T follicular helper cell (primary cell): ENCODE data around the gene PERM1.
"Not testable (repeated sequence)": the region's sequence is repeated elsewhere in the genome, so short reads cannot be mapped to it uniquely, and the experiment has no call there.

ENCODE experiments used
- DNase-seq: peaks from one replicate; pipeline ENCODE4 v3.0.0-alpha.2; 2020; ENCODE audit warnings: low read depth
- total RNA-seq, 2 experiments: gene quantifications; one replicate each; lab custom pipeline; 2026; lab: John Stamatoyannopoulos, UW

PERM1 gene, protein sequence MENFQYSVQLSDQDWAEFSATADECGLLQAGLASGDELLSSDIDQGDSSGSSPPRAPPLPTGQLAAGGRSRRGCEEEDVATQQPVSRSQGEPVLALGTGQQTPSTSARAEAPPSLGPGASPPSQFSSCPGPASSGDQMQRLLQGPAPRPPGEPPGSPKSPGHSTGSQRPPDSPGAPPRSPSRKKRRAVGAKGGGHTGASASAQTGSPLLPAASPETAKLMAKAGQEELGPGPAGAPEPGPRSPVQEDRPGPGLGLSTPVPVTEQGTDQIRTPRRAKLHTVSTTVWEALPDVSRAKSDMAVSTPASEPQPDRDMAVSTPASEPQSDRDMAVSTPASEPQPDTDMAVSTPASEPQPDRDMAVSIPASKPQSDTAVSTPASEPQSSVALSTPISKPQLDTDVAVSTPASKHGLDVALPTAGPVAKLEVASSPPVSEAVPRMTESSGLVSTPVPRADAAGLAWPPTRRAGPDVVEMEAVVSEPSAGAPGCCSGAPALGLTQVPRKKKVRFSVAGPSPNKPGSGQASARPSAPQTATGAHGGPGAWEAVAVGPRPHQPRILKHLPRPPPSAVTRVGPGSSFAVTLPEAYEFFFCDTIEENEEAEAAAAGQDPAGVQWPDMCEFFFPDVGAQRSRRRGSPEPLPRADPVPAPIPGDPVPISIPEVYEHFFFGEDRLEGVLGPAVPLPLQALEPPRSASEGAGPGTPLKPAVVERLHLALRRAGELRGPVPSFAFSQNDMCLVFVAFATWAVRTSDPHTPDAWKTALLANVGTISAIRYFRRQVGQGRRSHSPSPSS
- 0 reads per million in 2 experiments for total RNA-seq

DNA sequence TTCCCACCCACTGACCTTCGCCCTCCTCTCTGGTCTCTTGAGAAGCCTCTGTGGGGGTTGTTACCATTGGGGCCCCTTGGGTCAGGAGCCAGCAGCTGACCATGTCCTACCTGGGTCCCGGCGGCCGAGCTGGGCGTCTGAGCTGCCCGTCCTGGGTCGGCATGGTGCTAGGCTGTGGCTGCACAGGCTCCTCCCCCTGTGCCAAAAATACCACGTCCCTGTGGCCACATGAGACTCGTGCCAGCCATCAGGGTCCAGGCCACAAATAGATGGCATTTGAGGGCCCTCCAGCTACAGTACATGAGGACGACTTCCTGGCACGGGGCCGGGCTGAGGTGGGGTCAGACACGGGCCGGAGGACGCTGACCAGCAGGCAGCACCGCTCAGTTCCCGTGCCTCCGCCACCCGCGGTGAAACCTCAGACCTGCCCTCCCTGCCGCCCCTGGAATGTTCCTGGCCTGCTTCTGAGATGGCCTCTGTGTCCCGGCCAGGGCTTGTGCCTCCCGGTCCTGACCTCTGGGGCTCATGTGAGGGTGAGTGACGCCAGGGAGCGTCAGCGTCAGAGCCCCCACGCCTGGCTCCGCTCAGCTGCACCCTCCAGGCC lies at the start of gene PERM1:
Gene PERM1 (minus strand): TSS at position 139 of the 604 bp plus-strand sequence. CDS start 1,064 bp downstream, outside the sequence.
- DNase-seq, result no peak

DNA sequence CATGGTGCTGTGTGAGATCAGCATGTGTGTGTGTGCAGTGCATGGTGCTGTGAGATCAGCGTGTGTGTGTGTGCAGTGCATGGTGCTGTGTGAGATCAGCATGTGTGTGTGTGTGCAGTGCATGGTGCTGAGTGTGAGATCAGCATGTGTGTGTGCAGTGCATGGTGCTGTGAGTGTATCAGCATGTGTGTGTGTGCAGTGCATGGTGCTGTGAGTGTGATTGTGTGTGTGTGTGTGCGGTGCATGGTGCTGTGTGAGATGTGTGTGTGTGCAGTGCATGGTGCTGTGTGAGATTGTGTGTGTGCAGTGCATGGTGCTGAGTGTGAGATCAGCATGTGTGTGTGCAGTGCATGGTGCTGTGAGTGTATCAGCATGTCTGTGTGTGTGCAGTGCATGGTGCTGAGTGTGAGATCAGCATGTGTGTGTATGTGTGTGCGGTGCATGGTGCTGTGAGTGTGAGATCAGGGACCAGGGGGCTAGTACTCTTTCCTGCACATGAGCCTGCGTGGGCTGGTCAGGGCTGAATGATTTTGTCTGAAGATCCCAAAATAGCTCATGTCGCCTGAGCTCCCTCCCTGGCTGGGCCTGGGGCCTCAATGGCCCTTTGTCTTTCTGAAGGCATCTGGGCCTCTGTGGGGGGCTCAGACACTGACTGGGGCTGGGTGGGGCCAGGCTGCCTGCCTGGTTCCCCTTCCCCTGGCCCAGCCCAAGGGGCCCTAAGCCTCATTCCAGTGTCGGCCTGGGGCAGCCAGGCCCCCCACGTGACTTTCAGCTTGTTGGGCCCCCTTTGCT lies 49.2 kb upstream of the PERM1 start:
- not testable (repeated sequence) for DNase-seq

DNA sequence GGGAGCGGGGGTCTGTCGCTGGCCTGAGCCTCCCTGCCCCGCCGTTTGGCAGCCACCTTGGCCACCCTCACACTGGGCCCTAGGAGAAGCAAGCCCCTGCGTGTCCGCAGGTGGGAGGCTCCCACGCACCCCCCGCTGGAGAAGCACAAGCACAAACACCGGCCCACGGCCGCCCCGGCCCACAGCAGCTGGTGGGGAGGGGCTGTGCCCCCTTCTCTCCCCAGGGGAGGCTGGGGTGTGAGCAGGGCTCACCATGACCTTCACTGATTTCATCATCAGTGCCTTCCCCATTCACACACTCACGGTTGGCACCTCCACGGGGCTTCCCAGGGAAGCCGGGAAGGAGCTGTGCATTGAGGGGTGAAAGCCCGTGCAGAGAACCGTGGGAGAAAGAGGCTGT lies 45.9 kb upstream of the PERM1 start:
- DNase-seq, result no peak

DNA sequence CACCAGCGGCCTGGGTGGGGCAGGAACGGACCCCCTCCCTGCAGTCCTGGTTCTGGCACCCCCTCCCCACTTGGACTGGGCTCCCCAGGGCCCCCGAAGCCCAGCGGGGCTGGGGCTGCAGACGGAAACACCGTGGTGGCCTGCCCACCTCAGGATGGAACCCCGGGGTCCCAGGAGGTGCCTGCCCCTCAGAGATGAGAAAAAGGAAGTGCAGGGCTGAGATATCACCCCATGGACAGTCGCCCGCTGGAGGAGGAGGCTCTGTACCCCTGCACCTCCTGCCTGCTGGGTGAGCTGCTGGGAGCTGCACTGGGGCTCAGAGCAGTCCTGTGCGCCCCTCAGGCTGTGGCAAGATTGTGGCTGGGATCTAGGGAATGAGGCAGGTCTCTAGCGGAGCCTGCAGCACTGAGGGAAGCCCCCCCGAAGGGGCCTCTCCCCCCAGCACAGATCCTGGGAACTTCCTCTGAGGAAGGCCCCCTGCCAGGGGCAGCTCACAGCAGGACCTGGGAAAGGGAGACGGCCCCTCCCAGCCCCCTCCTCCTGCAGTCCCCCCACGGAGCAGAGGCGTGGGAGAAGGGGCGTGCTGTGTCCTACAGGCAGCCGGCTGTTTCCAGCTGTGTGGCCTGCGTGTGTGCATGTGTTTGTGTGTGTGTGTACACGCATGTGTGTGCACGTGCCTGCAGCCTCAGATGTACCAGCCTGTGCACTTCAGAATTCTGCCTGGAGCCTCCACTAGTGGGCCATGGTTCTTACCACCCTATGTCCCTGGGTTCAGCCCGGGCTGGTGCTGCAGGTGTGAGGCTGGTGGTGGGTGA lies 44.9 kb upstream of the PERM1 start:
- DNase-seq, result no peak

DNA sequence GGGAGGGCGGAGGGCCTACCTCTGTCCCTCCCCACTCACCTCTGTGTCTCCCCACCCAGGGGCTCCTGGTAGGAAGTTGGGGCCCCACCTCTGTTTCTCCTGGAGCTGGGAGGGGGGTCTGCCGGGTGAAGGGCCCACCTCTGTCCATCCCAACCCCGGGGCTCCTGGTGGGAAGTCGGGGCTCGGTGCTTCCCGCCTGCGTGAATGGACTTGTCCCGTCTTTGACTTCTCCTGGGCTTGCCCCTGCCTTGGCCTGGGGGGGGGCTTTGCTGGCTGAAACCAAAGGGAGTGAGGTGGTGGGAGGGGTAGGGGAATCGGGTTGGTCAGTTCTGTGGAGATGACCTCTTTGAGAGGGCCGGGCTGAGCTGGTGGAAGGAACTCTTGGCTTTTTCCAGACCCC lies 43.8 kb upstream of the PERM1 start:
- DNase-seq, result no peak

DNA sequence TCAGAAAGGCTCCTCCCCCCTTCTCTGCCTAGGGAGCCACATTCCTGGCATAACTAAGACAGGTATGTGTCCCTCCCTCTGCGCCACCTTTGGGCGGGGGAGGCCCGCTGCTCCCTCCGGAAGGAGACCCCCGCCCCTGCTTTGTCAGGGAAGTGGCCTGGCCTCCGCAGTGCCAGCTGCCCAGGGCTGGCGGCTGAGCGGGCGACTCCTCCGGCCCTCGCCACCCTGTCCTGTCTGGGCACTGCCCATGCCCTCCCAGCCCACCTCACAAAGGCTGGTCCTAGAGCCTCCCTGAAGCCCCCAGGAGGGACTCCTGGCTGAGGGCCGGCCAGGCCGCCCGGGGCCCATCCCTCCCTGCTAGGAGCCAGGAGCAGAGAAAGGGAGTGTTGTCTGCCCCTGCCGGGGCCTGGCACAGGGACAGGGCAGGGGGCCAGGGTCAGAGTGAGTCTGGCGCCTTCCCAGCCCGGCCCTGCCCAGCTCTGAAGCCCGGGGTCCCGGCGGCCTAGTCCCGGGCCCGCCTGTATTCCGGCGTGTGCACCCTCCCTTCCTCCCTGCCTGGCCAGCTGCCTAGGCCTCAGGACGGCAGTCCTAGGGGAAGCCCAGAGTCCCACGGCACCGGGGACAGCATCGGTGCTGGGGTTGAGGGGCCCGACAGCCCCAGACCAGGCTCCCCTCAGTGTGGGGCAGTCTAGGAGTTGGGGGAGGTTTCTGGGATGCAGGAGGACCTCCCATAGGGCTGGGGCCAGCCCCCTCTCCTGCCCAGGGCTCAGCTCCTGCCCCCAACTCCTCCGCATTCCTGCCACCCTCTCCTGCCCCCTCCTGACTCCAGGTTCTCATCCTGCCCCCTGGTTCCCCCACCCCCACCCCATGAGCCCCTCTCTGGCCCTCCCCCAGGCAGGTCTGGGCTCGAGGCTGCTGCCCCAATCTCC lies 43.1 kb upstream of the PERM1 start:
- DNase-seq, result no peak

DNA sequence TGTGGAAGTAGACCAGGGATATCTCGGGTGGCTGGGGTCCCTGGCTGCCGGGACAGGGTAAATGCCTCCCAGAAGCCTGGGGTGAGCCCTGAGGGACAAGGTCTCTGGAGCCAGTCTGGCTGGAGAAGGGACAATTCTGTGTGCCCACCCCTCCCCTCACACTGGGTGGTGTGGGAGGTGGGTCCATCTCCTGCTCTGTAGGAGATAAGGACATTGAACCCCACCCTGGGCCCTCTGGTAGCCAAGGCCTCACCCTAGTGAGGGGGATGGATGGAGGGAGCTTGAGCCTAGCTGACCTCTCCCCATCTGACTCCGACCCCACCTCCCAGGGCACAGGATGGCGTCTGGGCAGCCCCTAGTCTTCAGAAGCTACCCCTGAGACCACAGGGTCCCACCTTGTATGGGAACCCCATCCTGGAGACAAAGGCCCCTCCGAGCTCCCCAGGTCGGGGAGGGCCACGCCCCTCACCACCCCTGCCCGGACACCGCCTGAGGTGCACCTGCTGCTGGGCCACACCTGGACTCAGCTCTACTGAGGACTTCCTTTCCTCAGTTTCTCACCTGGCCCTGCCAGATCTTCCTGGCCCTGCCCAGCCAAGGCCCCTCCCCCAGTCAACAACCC lies 42.4 kb upstream of the PERM1 start:
- no peak for DNase-seq

DNA sequence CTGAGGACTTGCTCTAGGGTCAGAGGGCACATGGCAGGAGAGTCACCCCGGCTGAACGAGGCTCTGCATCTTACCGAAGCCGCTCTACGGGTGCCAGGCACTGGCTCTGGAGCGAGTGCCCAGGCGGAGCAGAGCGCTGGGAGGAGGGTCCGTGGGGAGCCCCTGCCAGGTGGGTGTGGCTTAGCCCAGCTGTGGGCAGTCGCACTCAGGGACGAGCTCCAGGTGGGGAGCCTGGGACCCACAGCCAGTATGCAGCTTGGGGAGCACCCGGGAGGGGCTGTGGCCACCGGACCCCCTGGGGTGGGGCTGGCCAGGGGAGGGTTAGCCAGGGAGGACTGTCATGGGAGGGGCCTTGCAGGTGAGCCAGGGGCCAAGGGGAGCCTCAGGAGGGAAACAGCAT lies 41.8 kb upstream of the PERM1 start:
- DNase-seq, result no peak

DNA sequence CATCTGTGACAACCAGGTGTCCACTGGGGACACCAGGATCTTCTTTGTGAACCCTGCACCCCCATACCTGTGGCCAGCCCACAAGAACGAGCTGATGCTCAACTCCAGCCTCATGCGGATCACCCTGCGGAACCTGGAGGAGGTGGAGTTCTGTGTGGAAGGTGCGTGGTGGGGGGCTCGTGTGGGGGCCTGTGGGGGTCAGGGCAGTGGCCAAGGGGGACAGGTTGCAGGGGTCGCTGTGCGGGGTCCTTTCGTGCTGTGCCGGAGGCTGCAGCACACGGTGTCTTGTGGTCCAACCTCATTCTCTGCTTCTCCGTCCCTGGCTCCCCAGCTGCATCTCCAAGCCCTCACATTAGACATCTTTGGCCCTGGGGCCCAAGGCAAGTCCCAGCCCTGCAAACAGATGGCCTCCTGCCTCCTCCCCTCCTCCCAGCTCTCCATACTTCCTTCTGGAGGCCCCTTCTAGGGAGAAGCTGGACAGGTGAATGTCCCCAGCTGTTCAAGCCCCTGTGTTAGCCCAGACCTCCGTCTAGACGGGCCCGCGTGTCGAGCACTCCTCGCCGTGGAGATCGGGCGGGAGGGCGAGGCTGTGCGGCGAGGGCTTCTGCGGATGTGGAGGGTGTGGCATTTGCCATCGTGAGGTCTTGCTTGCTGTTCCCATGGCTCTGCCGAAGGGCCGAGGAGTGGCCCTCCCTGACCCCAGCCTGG lies 40.6 kb upstream of the PERM1 start:
- no peak for DNase-seq

DNA sequence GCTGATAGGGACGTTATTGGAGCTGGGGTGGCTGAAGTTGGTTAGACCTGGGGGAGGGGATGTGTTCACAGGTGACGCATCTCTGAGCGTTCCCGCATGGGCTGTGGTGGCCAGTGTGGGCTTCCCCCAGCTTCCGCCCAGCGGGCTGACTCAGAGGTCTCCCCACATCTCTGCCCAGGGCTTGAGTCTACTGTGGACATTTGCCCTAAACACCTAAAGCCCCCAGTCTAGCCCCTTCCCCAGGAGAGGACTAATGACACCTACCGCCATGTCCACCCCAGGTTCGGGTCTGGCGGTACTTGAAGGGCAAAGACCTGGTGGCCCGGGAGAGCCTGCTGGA lies 40.0 kb upstream of the PERM1 start:
- no peak for DNase-seq

DNA sequence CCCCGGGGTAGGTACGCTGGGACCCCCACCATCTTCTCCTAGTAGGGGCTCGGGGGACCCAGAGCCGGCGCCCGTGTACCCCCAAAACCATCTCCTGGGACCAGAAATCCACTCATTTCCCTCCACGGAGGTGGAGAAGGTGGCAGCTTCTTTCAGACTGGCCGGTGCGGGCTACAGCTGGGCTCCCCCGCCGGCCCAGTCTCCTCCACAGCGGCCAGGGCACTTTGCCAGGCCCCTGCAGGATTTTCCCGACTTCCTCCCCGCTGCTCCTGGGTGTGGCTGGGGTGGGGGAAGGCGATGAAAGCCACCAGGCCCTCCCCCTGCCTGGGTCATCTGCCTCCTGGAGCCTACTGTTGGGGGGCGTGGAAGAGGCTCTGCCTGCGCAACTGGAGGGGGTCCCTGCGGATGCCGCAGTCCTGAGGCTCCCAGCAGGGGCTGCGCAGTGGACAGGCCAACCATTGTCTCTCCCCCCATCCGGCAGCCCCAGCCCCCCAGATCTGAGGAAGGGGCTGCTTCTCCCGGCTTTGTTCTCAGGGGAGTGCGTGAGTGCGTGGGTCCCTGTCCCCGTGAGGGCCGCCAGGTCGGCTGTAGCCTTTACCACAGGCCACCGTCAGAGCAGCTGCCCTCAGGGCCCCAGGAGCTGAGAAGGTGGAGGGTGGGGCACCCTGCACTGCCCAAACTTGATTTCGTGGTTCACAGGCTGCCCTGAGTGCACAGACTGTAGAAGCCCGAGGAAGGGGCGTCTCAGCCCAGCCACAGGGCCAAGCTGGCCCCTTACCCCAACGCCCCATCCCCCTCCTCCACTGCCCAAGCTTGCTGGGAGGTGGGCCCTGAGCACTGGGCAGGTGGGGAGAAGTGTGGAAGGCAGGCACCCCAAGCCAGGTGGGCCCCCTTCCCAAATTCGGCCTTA lies 39.4 kb upstream of the PERM1 start:
- no peak for DNase-seq

DNA sequence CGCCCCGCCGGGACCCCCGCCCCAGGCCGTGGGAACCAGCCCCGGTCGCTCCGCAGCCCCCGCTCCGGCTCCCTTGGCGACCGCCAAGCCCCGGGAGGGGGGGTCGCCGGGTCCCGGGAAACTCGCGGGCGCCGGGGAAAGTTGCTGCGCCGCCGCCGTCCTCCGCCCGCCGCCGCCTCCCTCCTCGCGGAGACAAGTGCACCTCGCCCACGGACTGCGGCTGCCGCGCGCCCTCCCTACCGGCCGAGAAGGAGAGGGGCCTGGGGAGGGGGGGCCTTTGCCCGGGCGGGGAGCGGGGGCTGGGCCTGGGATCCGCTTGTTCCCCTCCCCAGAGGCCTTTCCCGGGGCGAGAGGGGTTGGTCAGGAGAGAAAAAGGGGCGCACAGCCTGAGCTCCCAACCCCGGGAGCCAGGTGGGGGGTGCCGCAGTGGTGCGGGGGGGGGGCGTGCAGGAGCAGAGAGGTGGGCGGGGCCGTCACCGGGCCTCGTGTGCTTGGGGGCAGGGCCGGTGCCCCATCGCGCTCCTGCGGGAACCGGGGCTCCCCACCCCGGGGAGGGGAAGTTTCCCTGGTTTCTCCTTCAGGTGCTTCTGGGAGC lies 38.6 kb upstream of the PERM1 start:
- no peak for DNase-seq

DNA sequence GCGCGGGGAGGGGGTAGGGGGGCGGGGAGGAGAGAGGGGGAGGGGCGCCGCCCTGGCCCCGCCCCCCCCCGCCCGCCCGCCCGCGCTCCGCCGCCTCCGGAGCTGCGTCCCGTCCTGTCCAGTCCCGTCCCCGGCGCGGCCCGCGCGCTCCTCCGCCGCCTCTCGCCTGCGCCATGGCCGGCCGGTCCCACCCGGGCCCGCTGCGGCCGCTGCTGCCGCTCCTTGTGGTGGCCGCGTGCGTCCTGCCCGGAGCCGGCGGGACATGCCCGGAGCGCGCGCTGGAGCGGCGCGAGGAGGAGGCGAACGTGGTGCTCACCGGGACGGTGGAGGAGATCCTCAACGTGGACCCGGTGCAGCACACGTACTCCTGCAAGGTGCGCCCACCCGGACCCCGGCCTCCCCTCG lies 38.1 kb upstream of the PERM1 start, which contains the start of gene AGRN:
Gene AGRN (plus strand): TSS at position 121 of the 405 bp plus-strand sequence. CDS start 53 bp downstream, at position 174.
- DNase-seq, result no peak

DNA sequence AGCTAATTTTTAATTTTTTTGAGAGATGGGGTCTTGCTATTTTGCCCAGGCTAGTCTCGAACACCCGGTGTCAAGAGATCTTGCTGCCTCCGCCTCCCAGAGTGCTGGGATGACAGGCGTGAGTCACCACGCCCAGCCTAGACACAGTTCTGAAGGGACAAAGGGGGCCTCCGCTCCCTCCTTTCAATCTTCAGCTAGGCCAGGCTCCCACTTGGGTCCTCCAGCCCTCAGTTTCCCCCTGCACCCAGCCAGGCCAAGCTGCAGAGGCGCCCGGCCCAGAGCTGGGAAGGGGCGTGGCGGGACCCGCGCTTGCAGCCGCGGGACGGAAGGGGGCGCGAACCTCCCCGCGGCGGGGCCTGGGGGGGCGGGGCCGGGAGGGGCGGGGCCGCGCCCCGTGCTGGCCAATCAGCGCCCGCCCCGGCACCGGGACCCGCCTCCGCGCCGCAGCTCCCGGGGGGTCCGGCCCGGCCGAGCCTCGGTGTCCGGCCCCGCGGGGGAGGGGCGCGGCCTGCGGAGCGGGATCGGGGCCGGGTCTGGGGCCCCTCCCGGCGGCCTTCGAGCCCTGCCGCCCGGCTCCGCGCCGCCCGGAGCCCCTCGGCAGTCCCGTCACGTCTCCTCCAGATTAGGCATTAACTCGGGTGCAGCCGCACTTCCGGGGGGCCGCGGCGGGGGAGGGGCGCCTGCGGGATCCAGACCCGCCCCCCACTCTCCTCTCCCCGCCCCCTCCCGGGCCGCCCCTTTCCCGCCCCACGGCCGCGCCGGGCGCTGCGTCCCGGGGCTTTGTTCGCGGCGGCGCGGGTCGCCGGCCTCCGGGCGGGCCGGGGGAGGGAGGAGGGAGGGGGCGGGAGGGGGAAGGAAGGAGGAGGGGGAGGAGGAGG lies 37.5 kb upstream of the PERM1 start:
- peak; percentile 69 for DNase-seq

DNA sequence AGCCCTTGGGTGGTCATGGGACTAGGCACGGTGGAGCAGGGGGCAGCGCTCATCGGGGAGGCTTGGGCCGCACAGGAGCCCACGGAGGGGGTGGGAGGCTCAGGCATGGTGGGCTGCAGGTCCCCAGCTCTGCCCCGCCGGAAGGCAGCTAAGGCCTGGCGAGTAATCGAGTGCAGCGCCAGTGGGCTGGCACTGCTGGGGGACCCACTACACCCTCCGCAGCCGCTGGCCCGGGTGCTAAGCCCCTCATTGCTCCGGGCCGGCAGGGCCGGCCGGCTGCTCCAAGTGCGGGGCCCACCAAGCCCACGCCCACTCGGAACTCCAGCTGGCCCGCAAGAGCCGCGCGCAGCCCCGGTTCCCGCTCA lies 36.4 kb upstream of the PERM1 start:
- not testable (repeated sequence) for DNase-seq
